IPS-NIHi7 (cell line): ENCODE measurements around the gene HEXIM1.
A peak's percentile ranks its signal among the peaks of the same experiment; 100 is the strongest.

Source experiments
- DNase-seq: peaks from one replicate; pipeline ENCODE4 v3.0.0; 2012; ENCODE audit warnings: mixed read lengths; ENCODE audit errors: extremely low spot score

The HEXIM1 gene

GRCh38 chr17:45129940-45130680, 18.2 kb upstream of the HEXIM1 start:
- DNase-seq, result no peak

- DNase-seq, result no peak
These were observed 17.3 kb upstream of the HEXIM1 start for GRCh38 chr17:45130681-45131615.

GRCh38 chr17:45131616-45132319, 16.5 kb upstream of the HEXIM1 start:
- peak; percentile 73 for DNase-seq

- no peak for DNase-seq
These were observed 16.0 kb upstream of the HEXIM1 start, which contains the start of gene PLCD3 for GRCh38 chr17:45132320-45132571. Gene PLCD3 (minus strand): TSS chr17:45132515. CDS start chr17:45132410, 105 bp downstream.

GRCh38 chr17:45132572-45133463, 15.5 kb upstream of the HEXIM1 start:
- DNase-seq, result peak; percentile 93

- DNase-seq, result peak; percentile 94
These were observed 12.9 kb upstream of the HEXIM1 start, which contains the start of gene ACBD4 for GRCh38 chr17:45135192-45135977. Gene ACBD4 (plus strand): TSS chr17:45135687. CDS start chr17:45136145, 458 bp downstream.

GRCh38 chr17:45135978-45136791, 12.1 kb upstream of the HEXIM1 start:
- no peak for DNase-seq

GRCh38 chr17:45136846-45137560, 11.3 kb upstream of the HEXIM1 start:
- no peak for DNase-seq

- DNase-seq, result no peak
These were observed 10.5 kb upstream of the HEXIM1 start for GRCh38 chr17:45137561-45138305.

GRCh38 chr17:45138911-45139532, 9.3 kb upstream of the HEXIM1 start:
- no peak for DNase-seq

- DNase-seq, result no peak
These were observed 8.7 kb upstream of the HEXIM1 start for GRCh38 chr17:45139533-45139920.

GRCh38 chr17:45143094-45143670, 5.1 kb upstream of the HEXIM1 start:
- DNase-seq, result no peak

- DNase-seq, result no peak
These were observed 4.5 kb upstream of the HEXIM1 start for GRCh38 chr17:45143767-45144198.

GRCh38 chr17:45144199-45145034, 3.9 kb upstream of the HEXIM1 start:
- no peak for DNase-seq

- DNase-seq, result no peak
These were observed 3.3 kb upstream of the HEXIM1 start for GRCh38 chr17:45145035-45145389.

GRCh38 chr17:45146166-45146565, 2.1 kb upstream of the HEXIM1 start:
- DNase-seq, result no peak

GRCh38 chr17:45146592-45146889, 1.7 kb upstream of the HEXIM1 start:
- no peak for DNase-seq
